Heart left ventricle (tissue), 16 donors: ENCODE results near the gene ALG13. TPM values are rescaled to one million over a fixed set of nuclear protein-coding genes. Genes with fewer than 3 reads are reported as not detected.
"Not testable (repeated sequence)": the region's sequence is repeated elsewhere in the genome, so short reads cannot be mapped to it uniquely, and the experiment has no call there.

Source experiments
- ATAC-seq, 4 donors: fragments of 200-7000 bp; cut with Tn5 transposase; one replicate each; pipeline ENCODE4 v1.9.1; 2020 to 2022; ENCODE audit warnings: moderate library complexity in 4 of 4, mild to moderate bottlenecking in 3 of 4, moderate number of reproducible peaks in 1 of 4
- DNase-seq, 5 donors: peaks; one replicate each; pipeline ENCODE4 v3.0.0-alpha.2; 2020
- H3K27ac ChIP-seq, 12 donors: fragments of 200-600 bp; sonication (generic) in 4 of 12; one replicate each; pipeline versions ENCODE4 v1.5.0 to v1.8.0; 2016 to 2022; ENCODE audit warnings: mild to moderate bottlenecking in 2 of 12
- H3K27me3 ChIP-seq, 9 donors: fragments of 200-600 bp; sonication (generic) in 2 of 9; one replicate each; pipeline versions ENCODE4 v1.5.1 to v1.8.0; 2016 to 2022; ENCODE audit warnings: mild to moderate bottlenecking in 3 of 9
- H3K36me3 ChIP-seq, 9 donors: fragments of 200-600 bp; sonication (generic) in 2 of 9; one replicate each; pipeline versions ENCODE4 v1.5.0 to v1.8.0; 2018 to 2022; ENCODE audit warnings: mild to moderate bottlenecking in 2 of 9
- H3K4me1 ChIP-seq, 12 donors: fragments of 200-600 bp; sonication (generic) in 4 of 12; one replicate each; pipeline versions ENCODE4 v1.5.0 to v1.8.0; 2016 to 2022; ENCODE audit warnings: mild to moderate bottlenecking in 3 of 12
- H3K4me3 ChIP-seq, 12 donors: fragments of 200-600 bp; sonication (generic) in 4 of 12; one replicate each; pipeline versions ENCODE4 v1.5.0 to v1.8.0; 2017 to 2022; ENCODE audit warnings: mild to moderate bottlenecking in 9 of 12, moderate library complexity in 4 of 12
- H3K9me3 ChIP-seq, 12 donors: fragments of 200-600 bp; sonication (generic) in 4 of 12; one replicate each; pipeline versions ENCODE4 v1.5.0 to v1.8.0; 2016 to 2022; ENCODE audit warnings: mild to moderate bottlenecking in 1 of 12
- POLR2A ChIP-seq, 2 donors: fragments of 450-650 bp; IDR thresholded peaks; one replicate each; pipeline ENCODE4 v1.6.1; 2017; ENCODE audit warnings: antibody characterized with exemption in 2 of 2, mild to moderate bottlenecking in 2 of 2, moderate library complexity in 2 of 2
- WGBS, 4 donors: extraction: QIAGEN DNeasy Blood & Tissue Kit in 2 of 4; methylation state at CpG; one replicate each; pipeline versions ENCODE4 v1.1.5 to v1.1.7; 2013 to 2018; 5-methylcytosine and 5-hydroxymethylcytosine counted together
- intact Hi-C, 10 donors: fragments of 100-400 bp; cut with DNase I; formaldehyde crosslinking; loops; one replicate each; pipeline versions ENCODE4 v1.11.1 to v1.14.2; 2022
- long read RNA-seq, 3 donors: library from polyadenylated mRNA; unstranded; transcript quantifications; one replicate each; pipeline ENCODE4 v2.0.0, GENCODE V29; 2020 to 2021
- polyA plus RNA-seq, 2 donors: library from polyadenylated mRNA; stranded (reverse); fragments of 200-250 nt; gene quantifications; one replicate each; pipeline ENCODE4 v1.2.3, GENCODE V29; 2013
- total RNA-seq, 9 donors: library from RNA; depleted of rRNA in 2 of 9; stranded (reverse); fragments of >200 nt in 2 of 9; fragmentation: NEBNext Ultra II Directional in 3 of 9; extraction: Animal tissue kit (Norgen Biotek cat#: 25700) in 3 of 9; gene quantifications; one replicate each; pipeline versions ENCODE4 v1.1.0 to v1.2.4, GENCODE V29; 2016 to 2023
- TF ChIP-seq, protein P1 (sequence below), 12 donors: fragments of 200-600 bp; sonication (generic) in 4 of 12; IDR thresholded peaks; one replicate each; pipeline versions ENCODE4 v1.5.0 to v1.8.0; 2018 to 2022; ENCODE audit warnings: antibody characterized with exemption in 12 of 12, mild to moderate bottlenecking in 5 of 12
- donor health status: ischemic (EF 13 %, LVEDD 7.1; RV severe dilation, severe dysfunction).
- donor health status: healthy with polysubstance abuse.
- donor health status: DM: no; HTN: yes; CAD: no.
- donor health status: DM: no; HTN: no; CAD: no.
- donor health status: ischemic (EF 25% LVEDD 6.9; RV normal size, moderate dysfunction).
- donor health status: ischemic (EF 25% LVEDD 5.7; RV mildly dilated, moderate dysfunction).
- donor health status: healthy.
- donor health status: DM: yes; HTN: yes; CAD: no.
- donor health status: ischemic (EF 35%, LVEDD 5.7; RV mildly dilated, moderate dysfunction).
- donor health status: nonischemic (EF 11% LVEDD 7.7; RV severe dilation, severe dysfunction).
- donor health status: DM: yes; HTN: yes; CAD: no.
- donor health status: PGD.
- donor health status: ischemic (EF 29% LVEDD 5.4; RV normal size, mild dysfunction).
- donor health status: nonischemic (EF 23%, LVEDD 6.1; RV moderate dilation, normal function).

The ALG13 gene
- total RNA-seq (10 to 100 TPM; 20.5 to 39.7 (median 25.3) TPM), polyA plus RNA-seq (10 to 100 TPM; 11.7 to 25.1 TPM)
- long read RNA-seq, donor 1, partial matches to known transcripts, result 1 of 6 reads
- long read RNA-seq, donor 1, other reads (novel, unspliced or antisense), result 1 of 6 reads
- long read RNA-seq, donor 2, transcript ALG13-202 (4 exons, 2,770 nt), result major isoform, 5 of 9 reads
- long read RNA-seq, donor 2, partial matches to known transcripts, result 1 of 9 reads
- long read RNA-seq, donor 2, other reads (novel, unspliced or antisense), result 1 of 9 reads
- long read RNA-seq, donor 3, transcript ALG13-202 (4 exons, 2,770 nt), result major isoform, 5 of 7 reads
- long read RNA-seq, donor 3, partial matches to known transcripts, result 0 of 7 reads
- long read RNA-seq, donor 3, other reads (novel, unspliced or antisense), result 0 of 7 reads

DNA sequence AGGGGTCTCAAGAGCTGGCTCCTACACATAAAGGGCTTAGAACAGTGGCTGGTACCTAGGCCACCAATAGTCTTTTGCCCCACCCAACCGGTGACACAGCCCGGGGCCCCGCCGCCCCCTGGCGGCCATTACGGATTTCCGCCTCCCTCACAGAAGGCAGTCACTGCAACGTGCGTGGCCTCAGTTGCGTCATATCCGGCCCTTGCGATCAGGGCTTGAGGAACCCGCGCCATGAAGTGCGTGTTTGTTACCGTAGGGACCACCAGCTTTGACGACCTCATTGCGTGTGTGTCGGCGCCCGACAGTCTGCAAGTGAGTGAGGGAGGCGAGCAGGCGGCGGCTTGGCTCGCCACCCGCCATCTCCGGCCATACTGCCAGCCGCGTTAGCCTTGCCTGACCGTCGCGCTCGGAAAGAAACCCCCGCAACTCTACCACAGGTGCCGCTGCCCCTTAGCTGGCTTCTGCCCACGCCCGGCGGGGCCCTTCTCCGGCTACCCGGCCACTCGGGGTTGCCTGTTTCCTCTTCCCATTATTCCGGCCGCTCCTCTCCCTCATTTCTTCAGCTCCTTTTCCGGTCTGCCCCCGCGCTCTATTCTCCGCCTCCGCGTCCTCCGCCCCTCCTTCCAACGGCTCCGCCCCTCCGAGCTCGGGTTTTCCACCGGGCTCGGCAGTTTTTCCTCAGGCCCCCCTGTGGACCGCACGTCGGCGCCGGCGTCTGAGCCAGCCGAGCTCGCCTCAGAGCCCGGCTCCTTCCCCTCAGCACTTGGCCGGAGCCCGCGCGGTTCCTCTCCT lies at the start of gene ALG13:
Gene ALG13 (plus strand): TSS at position 183 of the 792 bp plus-strand sequence. CDS start 49 bp downstream, at position 232.
- intact Hi-C loops, result no loop called here
- Histone ChIP-seq H3K27ac (peak within 1 kb of the TSS; percentile 93 to 100 (median 98)), H3K4me3 (peak within 1 kb of the TSS; percentile 49 to 93 (median 75)), H3K9me3 (no peaks in the 10 kb centered on the region), H3K27me3 (peaks cover 0 to 6% (median 0%) of the 10 kb centered on the region in 9 donors), H3K4me1 (peaks cover 0 to 16% (median 2%) of the 10 kb centered on the region in 12 donors), H3K36me3 (peaks cover 0 to 37% (median 28%) of the 10 kb centered on the region in 9 donors)
- ATAC-seq (peak; percentile 95 to 97 (median 96)), DNase-seq (peak; percentile 88 to 92 (median 92))
- TF ChIP-seq, protein P1, sequence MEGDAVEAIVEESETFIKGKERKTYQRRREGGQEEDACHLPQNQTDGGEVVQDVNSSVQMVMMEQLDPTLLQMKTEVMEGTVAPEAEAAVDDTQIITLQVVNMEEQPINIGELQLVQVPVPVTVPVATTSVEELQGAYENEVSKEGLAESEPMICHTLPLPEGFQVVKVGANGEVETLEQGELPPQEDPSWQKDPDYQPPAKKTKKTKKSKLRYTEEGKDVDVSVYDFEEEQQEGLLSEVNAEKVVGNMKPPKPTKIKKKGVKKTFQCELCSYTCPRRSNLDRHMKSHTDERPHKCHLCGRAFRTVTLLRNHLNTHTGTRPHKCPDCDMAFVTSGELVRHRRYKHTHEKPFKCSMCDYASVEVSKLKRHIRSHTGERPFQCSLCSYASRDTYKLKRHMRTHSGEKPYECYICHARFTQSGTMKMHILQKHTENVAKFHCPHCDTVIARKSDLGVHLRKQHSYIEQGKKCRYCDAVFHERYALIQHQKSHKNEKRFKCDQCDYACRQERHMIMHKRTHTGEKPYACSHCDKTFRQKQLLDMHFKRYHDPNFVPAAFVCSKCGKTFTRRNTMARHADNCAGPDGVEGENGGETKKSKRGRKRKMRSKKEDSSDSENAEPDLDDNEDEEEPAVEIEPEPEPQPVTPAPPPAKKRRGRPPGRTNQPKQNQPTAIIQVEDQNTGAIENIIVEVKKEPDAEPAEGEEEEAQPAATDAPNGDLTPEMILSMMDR (IDR thresholded peaks at IDR 0.05), result peak; percentile 49 to 82 (median 68)
- peak in 1 of 2 donors; percentile 42 for TF ChIP-seq POLR2A (IDR thresholded peaks at IDR 0.05)
- WGBS, 4 donors, result 0 to 29% (median 7%) methylated on average over 58 to 69 of the region's 69 CpGs

- TF ChIP-seq, protein P1 (IDR thresholded peaks at IDR 0.05), result no peak
- no peak for TF ChIP-seq POLR2A (IDR thresholded peaks at IDR 0.05)
- Histone ChIP-seq H3K27me3 (peaks cover 0 to 14% (median 0%) of the 10 kb centered on the region in 9 donors), H3K4me3 (no peak overlapping the region), H3K4me1 (peaks cover 0 to 6% (median 0%) of the 10 kb centered on the region in 12 donors), H3K36me3 (no peaks in the 10 kb centered on the region), H3K9me3 (no peaks in the 10 kb centered on the region), H3K27ac (no peak overlapping the region)
- 19 to 59% (median 37%) methylated on average over 1 of the region's 1 CpG for WGBS, 4 donors
- ATAC-seq, result no peak
- intact Hi-C loops, result no loop called here
- no peak for DNase-seq
These were observed 45.9 kb upstream of the ALG13 start for GRCh38 chrX:111634823-111635729.

DNA sequence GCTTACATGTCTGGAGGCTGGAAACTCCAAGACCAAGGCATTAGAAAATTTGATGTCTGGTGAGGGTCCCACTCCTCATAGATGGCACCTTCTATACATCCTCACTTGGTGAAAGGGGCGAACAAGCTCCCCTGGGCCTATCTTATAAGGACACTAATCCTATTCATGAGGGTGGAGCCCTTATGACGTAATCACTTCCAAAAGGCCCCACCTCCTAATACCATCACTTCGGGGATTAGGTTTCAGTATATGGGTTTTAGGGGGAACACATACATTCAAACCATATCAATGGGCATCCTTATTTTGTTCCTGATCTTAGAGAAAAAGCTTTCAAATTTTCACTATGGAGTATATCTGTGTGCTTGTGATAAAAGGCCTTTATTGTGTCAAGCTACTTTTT lies 39.0 kb upstream of the ALG13 start:
- ATAC-seq (no peak), DNase-seq (no peak)
- Histone ChIP-seq H3K27ac (no peak overlapping the region), H3K27me3 (no peaks in the 10 kb centered on the region), H3K36me3 (no peaks in the 10 kb centered on the region), H3K4me3 (no peak overlapping the region), H3K9me3 (no peaks in the 10 kb centered on the region), H3K4me1 (no peaks in the 10 kb centered on the region)
- intact Hi-C loops, result no loop called here
- WGBS, 4 donors, result 69 to 92% (median 85%) methylated on average over 3 of the region's 3 CpGs
- TF ChIP-seq, protein P1 (IDR thresholded peaks at IDR 0.05), result no peak
- TF ChIP-seq POLR2A (IDR thresholded peaks at IDR 0.05), result no peak

DNA sequence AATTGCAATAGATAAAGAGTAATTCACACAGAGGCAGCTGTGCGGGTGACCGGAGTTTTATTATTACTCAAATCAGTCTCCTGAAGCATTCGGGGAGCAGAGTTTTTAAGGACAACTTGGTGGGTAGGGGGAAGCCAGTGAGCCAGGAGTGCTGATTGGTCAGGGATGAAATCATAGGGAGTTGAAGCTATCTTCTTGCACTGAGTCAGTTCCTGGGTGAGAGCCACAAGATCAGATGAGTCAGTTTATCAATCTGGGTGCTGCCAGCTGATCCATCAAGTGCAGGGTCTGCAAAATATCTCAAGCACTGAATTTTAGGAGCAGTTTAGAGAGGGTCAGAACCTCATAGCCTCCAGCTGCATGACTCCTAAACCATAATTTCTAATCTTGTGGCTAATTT lies 35.8 kb upstream of the ALG13 start:
- intact Hi-C loops, H3K27me3 ChIP-seq, DNase-seq, H3K36me3 ChIP-seq, ATAC-seq, H3K4me3 ChIP-seq, H3K4me1 ChIP-seq, H3K27ac ChIP-seq, H3K9me3 ChIP-seq: not testable (repeated sequence)
- WGBS, 4 donors, result 45 to 79% (median 61%) methylated on average over 3 of the region's 3 CpGs
